Tibial artery (tissue), 4 donors: ENCODE data around the gene COQ8B.
A peak's percentile ranks its signal among the peaks of the same experiment; 100 is the strongest.

ENCODE experiments used
- DNase-seq, 2 donors: peaks; one replicate each; pipeline ENCODE4 v3.0.0-alpha.2; 2019
- H3K27ac ChIP-seq, 2 donors: fragments of 200-600 bp; sonication (generic) in 1 of 2; 1 replicate in 1 of 2; 2 replicates in 1 of 2; pipeline ENCODE4 v1.5.1; 2018 to 2019; ENCODE audit warnings: mild to moderate bottlenecking in 1 of 2
- H3K27me3 ChIP-seq, 2 donors: fragments of 200-600 bp; sonication (generic) in 1 of 2; one replicate each; pipeline versions ENCODE4 v1.5.1 to v1.6.0; 2016 to 2019
- H3K36me3 ChIP-seq, 3 donors: fragments of 200-600 bp; sonication (generic) in 2 of 3; one replicate each; pipeline ENCODE4 v1.5.1; 2016 to 2019; ENCODE audit warnings: mild to moderate bottlenecking in 2 of 3
- H3K4me1 ChIP-seq, 4 donors: fragments of 200-600 bp; sonication (generic) in 2 of 4; 1 replicate in 3 of 4; 2 replicates in 1 of 4; pipeline ENCODE4 v1.5.1; 2016 to 2019
- H3K4me3 ChIP-seq, 2 donors: fragments of 200-600 bp; sonication (generic) in 1 of 2; 1 replicate in 1 of 2; 2 replicates in 1 of 2; pipeline ENCODE4 v1.5.1; 2018 to 2019; ENCODE audit warnings: mild to moderate bottlenecking in 2 of 2
- H3K9me3 ChIP-seq, 3 donors: fragments of 200-600 bp; sonication (generic) in 1 of 3; one replicate each; pipeline ENCODE4 v1.5.1; 2016 to 2019
- intact Hi-C: fragments of 100-400 bp; cut with DNase I; formaldehyde crosslinking; loops from one replicate; pipeline ENCODE4 v1.15.0; 2023; ENCODE audit warnings: low total_unique reads
- TF ChIP-seq, protein P1 (sequence below), 2 experiments: fragments of 200-600 bp in 1 of 2; fragments of 450-650 bp in 1 of 2; IDR thresholded peaks; one replicate each; pipeline ENCODE4 v1.5.1; 2017 to 2019; ENCODE audit warnings: antibody characterized with exemption in 2 of 2, mild to moderate bottlenecking in 1 of 2, moderate library complexity in 1 of 2

Gene COQ8B

DNA sequence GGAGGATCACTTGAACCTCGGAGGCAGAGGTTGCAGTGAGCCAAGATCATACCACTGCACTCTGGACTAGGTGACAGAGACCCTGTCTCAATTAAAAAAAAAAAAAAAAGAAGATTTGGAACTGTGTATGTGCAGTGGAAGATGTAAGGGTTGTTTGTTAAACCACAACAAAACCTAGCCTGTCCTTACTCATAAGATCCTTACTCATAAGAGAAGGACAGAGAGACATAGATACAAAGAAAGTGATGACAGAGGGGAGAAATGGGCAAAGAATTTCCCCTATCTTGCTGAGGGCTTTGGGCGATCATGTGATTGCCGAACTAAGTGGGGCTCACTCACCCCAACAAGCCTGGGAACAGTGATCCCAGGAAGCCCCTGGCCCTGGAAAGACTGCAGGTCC is 8.2 kb upstream of the COQ8B start:
- Histone ChIP-seq H3K4me1 (peaks cover 0 to 48% (median 35%) of the 10 kb centered on the region in 4 donors), H3K27me3 (no peaks in the 10 kb centered on the region), H3K27ac (no peak overlapping the region), H3K4me3 (no peak overlapping the region), H3K36me3 (peaks cover 48 to 73% (median 62%) of the 10 kb centered on the region in 3 donors), H3K9me3 (no peaks in the 10 kb centered on the region)
- TF ChIP-seq, protein P1, sequence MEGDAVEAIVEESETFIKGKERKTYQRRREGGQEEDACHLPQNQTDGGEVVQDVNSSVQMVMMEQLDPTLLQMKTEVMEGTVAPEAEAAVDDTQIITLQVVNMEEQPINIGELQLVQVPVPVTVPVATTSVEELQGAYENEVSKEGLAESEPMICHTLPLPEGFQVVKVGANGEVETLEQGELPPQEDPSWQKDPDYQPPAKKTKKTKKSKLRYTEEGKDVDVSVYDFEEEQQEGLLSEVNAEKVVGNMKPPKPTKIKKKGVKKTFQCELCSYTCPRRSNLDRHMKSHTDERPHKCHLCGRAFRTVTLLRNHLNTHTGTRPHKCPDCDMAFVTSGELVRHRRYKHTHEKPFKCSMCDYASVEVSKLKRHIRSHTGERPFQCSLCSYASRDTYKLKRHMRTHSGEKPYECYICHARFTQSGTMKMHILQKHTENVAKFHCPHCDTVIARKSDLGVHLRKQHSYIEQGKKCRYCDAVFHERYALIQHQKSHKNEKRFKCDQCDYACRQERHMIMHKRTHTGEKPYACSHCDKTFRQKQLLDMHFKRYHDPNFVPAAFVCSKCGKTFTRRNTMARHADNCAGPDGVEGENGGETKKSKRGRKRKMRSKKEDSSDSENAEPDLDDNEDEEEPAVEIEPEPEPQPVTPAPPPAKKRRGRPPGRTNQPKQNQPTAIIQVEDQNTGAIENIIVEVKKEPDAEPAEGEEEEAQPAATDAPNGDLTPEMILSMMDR (IDR thresholded peaks at IDR 0.05), result no peak
- no peak for DNase-seq
- intact Hi-C loops, result no loop called here

DNA sequence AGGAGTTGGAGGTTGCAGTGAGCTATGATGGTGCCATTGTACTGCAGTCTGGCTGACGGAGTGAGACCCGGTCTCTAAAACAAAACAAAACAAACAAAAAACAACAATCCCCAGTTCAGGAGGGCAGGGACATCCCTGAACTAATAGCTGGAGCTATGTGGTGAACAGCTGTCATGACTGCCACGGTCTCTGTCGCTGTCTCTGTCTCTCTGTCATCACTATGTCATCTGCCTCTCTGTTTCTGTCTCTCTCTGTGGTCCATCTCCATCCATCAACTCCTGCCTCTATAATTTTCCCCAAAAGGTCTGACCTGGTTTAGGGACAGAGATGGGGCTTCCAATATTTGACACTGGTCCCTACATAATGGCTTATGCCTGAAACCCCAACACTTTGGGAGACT is 7.6 kb upstream of the COQ8B start:
- H3K27me3 ChIP-seq, result no peaks in the 10 kb centered on the region
- H3K4me3 ChIP-seq, result no peak overlapping the region
- intact Hi-C loops, result no loop called here
- H3K36me3 ChIP-seq, result peaks cover 42 to 68% (median 57%) of the 10 kb centered on the region in 3 donors
- DNase-seq, result no peak
- H3K27ac ChIP-seq, result peak overlapping the region in 1 of 2 donors; percentile 2
- H3K9me3 ChIP-seq, result no peaks in the 10 kb centered on the region
- H3K4me1 ChIP-seq, result peaks cover 0 to 54% (median 40%) of the 10 kb centered on the region in 4 donors
- TF ChIP-seq, protein P1 (IDR thresholded peaks at IDR 0.05), result no peak

DNA sequence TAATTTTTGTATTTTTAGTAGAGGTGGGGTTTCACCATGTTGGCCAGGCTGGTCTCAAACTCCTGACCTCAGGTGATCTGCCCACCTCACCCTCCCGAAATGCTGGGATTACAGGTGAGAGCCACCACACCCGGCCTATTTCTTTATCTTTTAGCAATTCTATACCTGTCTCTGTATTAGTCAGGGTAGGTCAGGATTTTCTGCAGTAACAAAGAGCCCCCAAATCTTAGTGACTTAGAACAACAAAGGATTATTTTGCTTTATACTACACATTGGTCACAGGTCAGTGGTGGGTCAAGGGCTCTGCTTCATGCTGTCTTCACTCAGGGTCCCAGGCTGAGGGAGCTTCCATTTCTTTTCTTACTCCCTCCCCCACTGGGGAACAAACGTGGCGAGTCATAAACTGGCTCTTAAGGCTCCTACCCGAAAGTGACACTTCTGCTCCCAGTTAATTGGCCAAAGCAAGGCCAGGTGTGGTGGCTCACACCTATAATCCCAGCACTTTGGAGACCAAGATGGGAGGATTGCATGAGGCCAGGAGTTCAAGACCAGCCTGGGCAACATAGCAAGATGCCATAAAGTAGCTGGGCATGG is 7.1 kb upstream of the COQ8B start:
- TF ChIP-seq, protein P1 (IDR thresholded peaks at IDR 0.05), result no peak
- intact Hi-C loops, result no loop called here
- peaks cover 41 to 62% (median 52%) of the 10 kb centered on the region in 3 donors for H3K36me3 ChIP-seq
- H3K9me3 ChIP-seq, result no peaks in the 10 kb centered on the region
- peaks cover 0 to 57% (median 40%) of the 10 kb centered on the region in 4 donors for H3K4me1 ChIP-seq
- DNase-seq, result no peak
- peak overlapping the region in 1 of 2 donors; percentile 2 for H3K27ac ChIP-seq
- no peaks in the 10 kb centered on the region for H3K27me3 ChIP-seq
- no peak overlapping the region for H3K4me3 ChIP-seq

DNA sequence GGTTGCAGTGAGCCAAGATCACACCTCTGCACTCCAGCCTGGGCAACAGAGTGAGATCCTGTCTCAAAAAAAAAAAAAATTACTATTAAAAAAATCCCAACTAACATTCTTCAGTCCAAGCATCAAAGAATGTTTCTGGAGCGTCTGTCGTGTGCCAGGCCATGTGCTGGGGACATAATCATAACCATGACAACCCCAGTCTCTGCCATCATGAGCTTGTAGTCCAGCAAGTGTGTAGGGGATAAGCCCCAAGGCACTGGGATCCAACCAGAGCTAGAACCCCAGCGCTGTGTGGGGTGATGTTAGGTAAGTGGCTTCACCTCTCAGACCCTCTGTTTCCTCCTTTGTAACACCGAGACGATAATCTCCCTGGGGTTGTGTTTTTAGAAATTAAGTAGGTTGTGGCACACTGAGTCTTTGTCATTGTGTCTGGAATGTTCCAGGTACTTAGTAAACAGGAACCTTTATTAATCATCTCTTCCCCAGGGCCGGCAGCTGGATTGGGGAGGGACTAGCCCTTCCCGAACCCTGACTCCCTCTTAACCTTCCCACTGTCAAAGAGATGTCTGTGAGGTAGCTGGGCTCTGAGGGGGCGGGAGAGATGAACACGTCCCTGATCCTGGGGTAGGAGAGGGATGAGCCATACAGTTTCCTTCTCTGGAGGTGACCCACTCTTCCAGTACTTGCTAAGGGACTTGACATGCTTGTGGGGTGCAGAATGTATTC is 5.4 kb upstream of the COQ8B start:
- Histone ChIP-seq H3K9me3 (no peaks in the 10 kb centered on the region), H3K4me3 (peak overlapping the region; percentile 78 to 81), H3K4me1 (peaks cover 0 to 62% (median 45%) of the 10 kb centered on the region in 4 donors), H3K36me3 (peaks cover 27 to 45% (median 35%) of the 10 kb centered on the region in 3 donors), H3K27ac (peak overlapping the region; percentile 96 to 97), H3K27me3 (no peaks in the 10 kb centered on the region)
- TF ChIP-seq, protein P1 (IDR thresholded peaks at IDR 0.05), result no peak
- DNase-seq, result no peak
- intact Hi-C loops, result no loop called here

DNA sequence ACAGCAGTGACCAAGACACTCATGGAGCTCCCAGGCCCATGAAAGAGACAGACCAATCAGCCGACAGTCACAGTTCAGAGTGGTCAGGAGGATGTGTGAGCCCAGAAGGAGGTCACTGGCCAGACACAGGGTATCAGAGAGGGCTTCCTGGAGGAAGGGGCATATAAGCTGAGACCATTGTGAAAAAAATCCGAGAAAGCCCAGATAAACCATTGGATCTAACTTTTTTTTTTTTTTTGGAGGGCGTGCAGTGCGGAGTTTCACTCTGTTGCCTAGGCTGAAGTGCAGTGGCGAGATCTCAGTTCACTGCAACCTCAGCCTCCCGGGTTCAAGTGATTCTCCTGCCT is 4.4 kb upstream of the COQ8B start:
- no peaks in the 10 kb centered on the region for H3K9me3 ChIP-seq
- H3K4me1 ChIP-seq, result peaks cover 0 to 65% (median 48%) of the 10 kb centered on the region in 4 donors
- peaks cover 19 to 36% (median 25%) of the 10 kb centered on the region in 3 donors for H3K36me3 ChIP-seq
- intact Hi-C loops, result no loop called here
- peak overlapping the region; percentile 78 to 81 for H3K4me3 ChIP-seq
- TF ChIP-seq, protein P1 (IDR thresholded peaks at IDR 0.05), result no peak
- no peaks in the 10 kb centered on the region for H3K27me3 ChIP-seq
- H3K27ac ChIP-seq, result peak overlapping the region; percentile 96 to 97
- no peak for DNase-seq
